ENCODE data around the gene INKA2.

INKA2 gene

DNA sequence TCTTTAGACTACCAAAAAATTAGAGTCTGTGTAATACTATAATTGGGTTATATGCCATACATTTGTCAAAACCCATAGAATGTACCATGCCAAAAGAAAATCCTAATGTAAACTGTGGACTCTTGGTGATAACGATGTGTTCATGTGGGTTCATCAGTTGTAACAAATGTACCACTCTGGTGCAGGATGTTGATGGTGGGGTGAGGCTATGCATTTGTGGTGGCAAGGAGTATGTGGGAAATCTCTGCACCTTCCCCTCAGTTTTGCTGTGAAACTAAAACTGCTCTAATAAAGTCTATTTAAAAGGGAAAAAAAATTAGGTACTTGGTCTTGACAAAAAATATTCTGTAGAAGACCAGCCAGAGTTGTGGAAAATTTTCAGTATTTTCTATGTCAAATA lies 43.4 kb downstream of the INKA2 start:
- no peak for DNase-seq

DNA sequence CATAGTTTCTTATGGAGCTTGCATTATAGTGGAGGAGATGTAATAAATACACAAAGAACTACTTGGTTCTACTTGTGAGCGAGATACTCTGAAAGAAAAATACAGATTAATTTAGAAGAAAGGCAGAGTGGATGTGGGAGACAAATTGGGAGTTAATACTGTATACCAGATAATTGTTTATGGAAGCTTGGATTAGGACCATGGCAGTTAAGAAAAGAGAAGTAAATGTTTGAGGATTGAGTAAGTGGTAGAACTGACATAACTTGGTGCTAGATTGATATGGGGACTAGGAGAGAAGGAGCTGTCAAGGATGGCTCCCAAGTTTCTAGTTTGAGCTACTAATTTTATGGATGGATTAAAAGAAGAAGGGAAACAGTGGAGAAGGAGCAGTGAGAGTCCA lies 47.3 kb downstream of the INKA2 start:
- no peak for DNase-seq

- peak; percentile 91 for DNase-seq
Observed at GRCh38 chr1:111690306-111690617, 48.9 kb downstream of the INKA2 start.

Measured in kidney glomerular epithelial cell (primary cell).